ENCODE data around the gene EML2.

The EML2 gene

GRCh38 chr19:45568732-45569131 lies 70.5 kb downstream of the EML2 start:
- DNase-seq (ENCODE audit: low spot score) = no peak
- TF ChIP-seq CTCF (IDR thresholded peaks at IDR 0.05; ENCODE audit: borderline replicate concordance, control extremely low read depth, extremely low read depth, insufficient read depth, missing control alignments) = no peak
- in situ Hi-C loops (cut with MboI; ENCODE audit: low sequenced_read_pairs, unreplicated experiment) = loop anchor here (10.0 kb wide), 1 partner anchor 134 kb away; no protein-coding TSS in a partner anchor

- DNase-seq (ENCODE audit: low spot score) = no peak
- in situ Hi-C loops (cut with MboI; ENCODE audit: low sequenced_read_pairs, unreplicated experiment) = loop anchor here (10.0 kb wide), 1 partner anchor 133 kb away; no protein-coding TSS in a partner anchor
- TF ChIP-seq CTCF (IDR thresholded peaks at IDR 0.05; ENCODE audit: borderline replicate concordance, control extremely low read depth, extremely low read depth, insufficient read depth, missing control alignments) = no peak
Observed at GRCh38 chr19:45567609-45568008, 71.6 kb downstream of the EML2 start.

GRCh38 chr19:45564131-45564780 lies 74.9 kb downstream of the EML2 start:
- peak; percentile 34 for DNase-seq (ENCODE audit: low spot score)
- no peak for TF ChIP-seq CTCF (IDR thresholded peaks at IDR 0.05; ENCODE audit: borderline replicate concordance, control extremely low read depth, extremely low read depth, insufficient read depth, missing control alignments)
- in situ Hi-C loops (cut with MboI; ENCODE audit: low sequenced_read_pairs, unreplicated experiment) = loop anchor here (10.0 kb wide), 1 partner anchor 129 kb away; no protein-coding TSS in a partner anchor

- in situ Hi-C loops (cut with MboI; ENCODE audit: low sequenced_read_pairs, unreplicated experiment) = loop anchor here (10.0 kb wide), 1 partner anchor 126 kb away; no protein-coding TSS in a partner anchor
- no peak for TF ChIP-seq CTCF (IDR thresholded peaks at IDR 0.05; ENCODE audit: borderline replicate concordance, control extremely low read depth, extremely low read depth, insufficient read depth, missing control alignments)
- DNase-seq (ENCODE audit: low spot score) = no peak
Observed at GRCh38 chr19:45560686-45561085, 78.5 kb downstream of the EML2 start.

GRCh38 chr19:45560038-45560437 lies 79.2 kb downstream of the EML2 start:
- DNase-seq (ENCODE audit: low spot score) = no peak
- no peak for TF ChIP-seq CTCF (IDR thresholded peaks at IDR 0.05; ENCODE audit: borderline replicate concordance, control extremely low read depth, extremely low read depth, insufficient read depth, missing control alignments)
- in situ Hi-C loops (cut with MboI; ENCODE audit: low sequenced_read_pairs, unreplicated experiment) = loop anchor here (10.0 kb wide), 1 partner anchor 125 kb away; no protein-coding TSS in a partner anchor

Measured in GM13976 (cell line).